DND-41 (cell line): ENCODE measurements around the gene C16orf78.

Experiments used
- EZH2 ChIP-seq: IDR thresholded peaks from 3 replicates; pipeline ENCODE4 v1.6.1; 2012; ENCODE audit warnings: borderline replicate concordance, low read depth, mild to moderate bottlenecking, moderate library complexity, low read length, inconsistent platforms; ENCODE audit not compliant: severe bottlenecking
- TF ChIP-seq, protein P1 (sequence below): IDR thresholded peaks from 2 replicates; pipeline ENCODE4 v1.5.1; 2012; ENCODE audit warnings: borderline replicate concordance, low read length, moderate library complexity, mild to moderate bottlenecking; ENCODE audit not compliant: poor library complexity, severe bottlenecking; ENCODE audit errors: extremely low read depth

DNA sequence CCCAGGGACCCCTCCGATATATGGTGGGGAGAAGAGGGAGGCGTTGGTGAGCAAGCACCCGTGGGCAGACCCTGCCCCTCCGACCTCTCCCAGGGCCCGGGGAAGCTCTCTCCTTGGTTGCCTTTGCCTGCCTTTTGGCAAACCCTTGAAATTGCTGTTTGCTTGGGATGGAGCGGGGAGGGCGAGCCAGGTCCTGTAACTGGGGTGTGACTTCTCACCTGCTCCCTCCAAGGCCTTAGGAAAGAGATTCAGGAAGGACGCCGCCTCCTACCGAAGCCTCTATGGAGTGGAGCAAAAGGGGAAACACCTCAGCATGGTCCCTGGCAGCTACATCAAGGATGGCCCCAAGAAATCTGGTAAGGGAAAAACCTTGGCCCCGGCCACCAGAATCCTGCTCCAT lies 4.6 kb downstream of the C16orf78 start:
- TF ChIP-seq, protein P1, sequence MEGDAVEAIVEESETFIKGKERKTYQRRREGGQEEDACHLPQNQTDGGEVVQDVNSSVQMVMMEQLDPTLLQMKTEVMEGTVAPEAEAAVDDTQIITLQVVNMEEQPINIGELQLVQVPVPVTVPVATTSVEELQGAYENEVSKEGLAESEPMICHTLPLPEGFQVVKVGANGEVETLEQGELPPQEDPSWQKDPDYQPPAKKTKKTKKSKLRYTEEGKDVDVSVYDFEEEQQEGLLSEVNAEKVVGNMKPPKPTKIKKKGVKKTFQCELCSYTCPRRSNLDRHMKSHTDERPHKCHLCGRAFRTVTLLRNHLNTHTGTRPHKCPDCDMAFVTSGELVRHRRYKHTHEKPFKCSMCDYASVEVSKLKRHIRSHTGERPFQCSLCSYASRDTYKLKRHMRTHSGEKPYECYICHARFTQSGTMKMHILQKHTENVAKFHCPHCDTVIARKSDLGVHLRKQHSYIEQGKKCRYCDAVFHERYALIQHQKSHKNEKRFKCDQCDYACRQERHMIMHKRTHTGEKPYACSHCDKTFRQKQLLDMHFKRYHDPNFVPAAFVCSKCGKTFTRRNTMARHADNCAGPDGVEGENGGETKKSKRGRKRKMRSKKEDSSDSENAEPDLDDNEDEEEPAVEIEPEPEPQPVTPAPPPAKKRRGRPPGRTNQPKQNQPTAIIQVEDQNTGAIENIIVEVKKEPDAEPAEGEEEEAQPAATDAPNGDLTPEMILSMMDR: no peak
- no peak for TF ChIP-seq EZH2
